Suppressor macrophage (primary cell): ENCODE data around the gene POU4F3.
A peak's percentile ranks its signal among the peaks of the same experiment; 100 is the strongest.

Source experiments
- DNase-seq, 4 experiments: peaks; one replicate each; pipeline ENCODE4 v3.0.0-alpha.2; 2020 to 2022

POU4F3 gene

GRCh38 chr5:146340260-146341081 is 1.8 kb downstream of the POU4F3 start:
- DNase-seq: peak; percentile 57 to 80 (median 71)

- no peak for DNase-seq
These were observed 3.2 kb downstream of the POU4F3 start for GRCh38 chr5:146341854-146342253.

GRCh38 chr5:146342519-146342881 is 3.9 kb downstream of the POU4F3 start:
- DNase-seq: no peak

- no peak for DNase-seq
These were observed 4.5 kb downstream of the POU4F3 start for GRCh38 chr5:146342882-146343865.

GRCh38 chr5:146344155-146345118 is 5.8 kb downstream of the POU4F3 start:
- DNase-seq: peak; percentile 28 to 62 (median 46)

- DNase-seq: no peak
These were observed 6.6 kb downstream of the POU4F3 start for GRCh38 chr5:146345240-146345577.

- DNase-seq: no peak
These were observed 7.1 kb downstream of the POU4F3 start for GRCh38 chr5:146345578-146346366.

GRCh38 chr5:146357126-146357525 is 18.5 kb downstream of the POU4F3 start:
- no peak for DNase-seq

GRCh38 chr5:146359836-146360235 is 21.2 kb downstream of the POU4F3 start:
- no peak for DNase-seq

- DNase-seq: peak; percentile 63 to 77 (median 71)
These were observed 24.7 kb downstream of the POU4F3 start for GRCh38 chr5:146363161-146363874.

- DNase-seq: no peak
These were observed 27.0 kb downstream of the POU4F3 start for GRCh38 chr5:146365618-146366017.

- no peak for DNase-seq
These were observed 28.3 kb downstream of the POU4F3 start for GRCh38 chr5:146366904-146367303.

- no peak for DNase-seq
These were observed 29.5 kb downstream of the POU4F3 start for GRCh38 chr5:146368137-146368536.

GRCh38 chr5:146369691-146370090 is 31.1 kb downstream of the POU4F3 start:
- no peak for DNase-seq

- DNase-seq: no peak
These were observed 38.2 kb downstream of the POU4F3 start for GRCh38 chr5:146376821-146377220.

- no peak for DNase-seq
These were observed 40.3 kb downstream of the POU4F3 start for GRCh38 chr5:146378986-146379385.

- DNase-seq: no peak
These were observed 42.1 kb downstream of the POU4F3 start for GRCh38 chr5:146380714-146381113.

GRCh38 chr5:146388386-146388785 is 49.7 kb downstream of the POU4F3 start:
- no peak for DNase-seq

GRCh38 chr5:146390469-146390868 is 51.8 kb downstream of the POU4F3 start:
- peak in 1 of 4 experiments; percentile 7 for DNase-seq
